Stimulated activated CD4-positive, alpha-beta T cell treated with anti-CD3 and anti-CD28 coated beads, Interleukin-4, amount 100 ng/mL, for 4 hours (primary cell): ENCODE results near the gene KRT7.
"Not testable (repeated sequence)": the region's sequence is repeated elsewhere in the genome, so short reads cannot be mapped to it uniquely, and the experiment has no call there.

Experiments
- DNase-seq, 2 experiments: peaks; one replicate each; pipeline ENCODE4 v3.0.0-alpha.2; 2020

KRT7 gene

DNA sequence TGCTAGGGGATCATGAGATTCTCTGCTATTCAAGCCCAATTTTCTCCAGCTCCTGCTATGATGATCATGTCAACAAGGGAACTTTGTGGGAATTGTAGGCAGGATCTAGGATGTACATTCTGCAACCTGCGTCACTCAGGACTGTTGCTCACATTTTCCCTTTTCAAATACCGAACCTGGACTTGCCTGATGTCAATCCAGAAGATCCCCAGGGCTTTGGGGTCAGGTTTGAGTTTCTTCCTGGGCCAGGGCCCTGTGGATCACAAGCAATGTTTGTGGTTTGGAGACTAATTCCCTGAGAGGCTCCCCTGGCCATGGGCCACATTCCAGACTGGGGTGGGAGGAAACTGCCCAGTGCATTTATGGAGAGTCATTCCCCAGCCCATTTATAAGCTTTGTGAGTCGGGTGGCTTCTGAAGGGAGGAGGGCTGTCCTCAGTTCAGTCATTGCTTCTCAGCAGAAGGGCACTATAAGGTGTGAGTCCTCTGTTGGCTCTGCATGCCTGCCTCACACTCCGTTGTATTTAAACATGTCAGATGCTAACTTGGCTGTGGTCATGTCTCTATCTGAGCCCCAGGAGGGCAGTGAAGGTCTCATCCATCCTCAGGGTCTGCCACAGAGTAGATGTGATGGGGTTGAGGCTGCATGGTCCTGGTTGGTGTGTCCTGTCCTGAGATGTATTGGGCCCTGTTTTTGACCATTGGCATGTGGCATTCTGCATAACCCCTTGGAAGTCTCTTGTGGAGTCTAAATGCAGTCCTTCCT is 47.9 kb downstream of the KRT7 start:
- no peak for DNase-seq

DNA sequence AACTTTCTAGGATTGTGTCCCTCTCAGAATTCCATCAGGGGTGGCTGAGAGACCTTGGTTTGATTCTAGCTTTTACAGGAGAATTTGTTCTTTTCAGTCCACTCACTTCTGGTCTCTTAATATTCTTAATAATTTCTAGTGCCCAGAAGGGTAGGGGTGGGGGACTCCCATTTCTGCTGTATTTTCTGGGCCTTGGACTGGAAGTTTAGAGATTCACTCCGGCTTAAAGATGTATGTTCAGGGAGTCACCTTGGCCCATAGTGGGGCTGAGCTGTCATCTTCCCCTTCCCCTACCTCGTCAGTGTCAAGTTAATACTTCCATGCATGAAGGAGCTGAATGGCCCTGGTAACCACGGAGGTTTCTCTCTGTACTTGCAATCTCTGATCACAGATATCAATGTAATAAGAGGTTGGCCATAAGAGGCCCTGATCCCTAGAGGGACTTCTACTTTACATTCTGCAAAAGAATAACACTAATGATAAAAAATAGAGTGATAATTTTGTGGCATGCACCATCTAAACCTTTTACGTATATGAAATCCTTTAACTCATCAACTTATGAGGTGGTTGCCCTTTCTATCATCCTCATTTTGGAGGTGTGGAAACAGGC is 51.6 kb downstream of the KRT7 start:
- DNase-seq = no peak

DNA sequence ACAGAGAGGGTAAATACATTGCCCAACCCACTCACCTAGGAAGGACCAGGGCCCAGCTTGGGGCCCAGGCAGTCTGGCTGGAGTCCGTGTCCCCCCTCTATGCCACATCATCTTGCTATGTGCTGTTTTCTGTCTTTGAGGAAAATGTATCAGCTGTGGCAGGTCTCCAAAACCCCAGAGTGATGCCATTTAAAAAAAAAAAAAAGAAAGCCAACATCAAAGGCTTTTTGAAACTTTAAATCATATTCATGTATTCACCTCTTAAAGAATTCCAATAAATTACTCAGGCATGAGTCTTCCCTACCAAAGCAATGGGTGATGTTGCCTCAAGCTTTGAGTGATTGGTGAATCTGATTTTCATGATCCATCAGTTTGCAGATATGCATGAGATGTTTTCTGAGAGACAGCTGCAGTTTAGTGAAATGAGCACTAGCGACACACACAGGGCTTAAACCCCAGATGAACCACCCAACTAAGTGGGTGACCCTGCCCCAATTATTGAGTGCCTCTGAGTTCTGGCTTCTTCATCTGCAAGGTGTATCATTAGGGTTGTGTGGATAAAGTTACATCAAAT is 52.2 kb downstream of the KRT7 start:
- no peak for DNase-seq

DNA sequence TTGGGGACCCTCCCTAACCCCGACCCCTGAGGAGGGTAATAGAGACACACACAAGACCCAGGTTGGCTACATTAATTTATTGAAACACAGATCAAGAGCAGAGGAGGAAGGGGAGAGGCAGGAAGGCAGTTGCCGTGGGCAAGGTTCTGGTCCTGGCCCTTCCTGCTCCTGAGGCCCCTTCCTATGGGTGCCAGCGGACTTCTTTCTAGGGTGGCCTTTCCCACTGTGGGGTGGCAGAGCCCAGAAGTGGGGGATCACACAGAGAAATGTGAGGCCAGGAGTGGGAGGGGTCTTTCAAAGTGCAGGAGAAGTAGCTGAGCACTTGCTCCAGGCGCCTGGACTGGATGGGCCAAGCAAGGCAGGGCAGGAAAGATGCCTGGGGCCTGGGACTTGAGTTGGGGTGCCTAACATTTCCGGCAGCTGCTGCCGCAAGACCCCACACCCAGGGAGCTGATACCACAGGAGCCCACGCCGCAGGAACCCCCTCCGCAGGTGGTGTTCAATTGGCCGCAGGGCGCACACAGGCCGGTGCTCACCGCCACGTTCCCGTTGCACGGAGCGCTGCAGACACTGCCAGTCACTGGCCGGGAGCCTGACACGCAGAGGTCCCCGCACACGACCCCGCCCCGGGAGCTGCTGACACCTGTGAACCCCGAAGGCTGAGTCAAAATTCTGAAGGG is 52.9 kb downstream of the KRT7 start:
- DNase-seq = no peak

DNA sequence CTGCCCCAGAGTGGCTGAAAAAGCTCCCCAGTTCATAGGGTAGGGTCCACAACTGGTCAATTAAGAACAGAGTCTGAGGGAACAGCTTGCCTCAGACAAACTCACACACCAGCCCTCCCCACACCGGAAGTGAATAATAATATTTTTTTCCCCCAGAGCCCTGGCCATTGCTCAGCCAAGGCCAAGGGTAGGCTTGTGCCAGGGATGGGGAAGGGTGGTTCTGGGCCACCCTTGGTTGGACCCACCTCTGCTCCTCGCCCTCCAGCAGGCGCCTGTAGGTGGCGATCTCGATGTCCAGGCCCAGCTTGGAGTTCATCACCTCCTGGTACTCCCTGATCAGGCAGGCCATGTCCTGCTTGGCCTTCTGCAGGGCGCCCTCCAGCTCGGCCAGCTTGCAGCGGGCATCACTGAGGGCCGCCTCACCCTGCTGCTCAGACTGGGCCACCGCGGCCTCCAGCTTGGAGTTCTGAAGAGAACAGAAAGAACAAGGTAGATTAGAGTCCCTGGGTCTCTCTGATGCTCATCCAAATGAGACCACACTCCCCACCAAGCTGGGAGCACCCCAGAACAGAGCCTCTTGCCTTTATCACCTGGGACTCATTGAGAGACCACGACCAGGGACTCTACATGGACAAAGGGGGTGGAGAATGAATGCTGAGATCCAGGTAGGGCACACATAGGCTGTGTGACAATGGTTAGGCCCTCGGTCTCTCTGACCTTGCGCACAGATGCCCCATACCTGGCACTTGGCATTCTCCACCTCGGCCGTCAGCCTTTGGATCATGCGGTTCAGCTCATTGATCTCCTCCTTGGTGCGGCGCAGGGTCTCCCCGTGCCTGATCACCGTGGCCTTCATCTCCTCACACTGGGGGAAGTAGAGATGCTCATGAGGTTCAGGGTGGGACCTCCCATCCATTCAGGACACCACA is 54.1 kb downstream of the KRT7 start:
- not testable (repeated sequence) for DNase-seq

DNA sequence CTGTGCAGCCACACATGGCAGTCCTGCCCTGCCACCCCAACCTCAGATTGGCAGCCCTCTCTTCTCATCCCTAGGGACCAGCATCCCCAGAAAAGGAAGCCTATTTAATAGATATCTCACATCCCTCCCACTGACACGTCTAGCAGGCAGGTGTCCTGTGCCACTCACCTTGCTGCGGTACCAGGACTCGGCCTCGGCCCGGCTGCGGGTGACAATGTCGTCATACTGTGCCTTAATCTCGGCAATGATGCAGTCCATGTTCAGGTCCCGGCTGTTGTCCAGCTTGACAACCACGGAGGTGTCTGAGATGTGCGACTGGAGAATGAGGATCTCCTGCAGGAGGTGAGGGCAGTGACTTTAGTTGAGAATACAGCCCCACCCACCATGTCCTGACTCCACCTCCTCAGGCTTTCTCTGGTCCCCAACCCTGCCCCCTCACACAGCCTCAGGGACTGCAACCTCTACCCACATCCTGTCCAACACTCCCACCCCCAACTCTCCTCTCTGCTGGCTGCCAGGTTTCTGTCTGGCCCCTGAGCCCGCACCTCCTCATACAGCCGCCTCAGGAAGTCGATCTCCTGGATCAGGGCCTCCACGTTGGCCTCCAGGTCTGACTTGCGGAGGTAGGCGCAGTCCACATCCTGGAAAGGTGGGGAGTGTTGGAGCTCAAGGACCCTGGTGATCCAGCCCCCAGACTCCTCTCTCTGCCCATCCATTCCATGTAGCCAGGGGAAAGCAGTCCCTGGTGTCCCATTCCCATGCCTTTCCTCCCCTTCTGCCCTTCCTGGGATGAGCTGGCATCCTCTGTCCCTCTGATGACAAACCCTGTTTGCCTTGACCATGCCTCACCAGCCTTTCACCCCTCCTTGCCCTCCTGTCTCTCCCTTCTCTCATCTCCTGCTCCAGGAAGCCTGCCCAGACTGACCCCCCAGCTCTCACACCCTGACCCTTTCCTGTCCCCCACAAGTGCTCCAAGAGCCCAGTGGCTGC is 55.1 kb downstream of the KRT7 start:
- DNase-seq = not testable (repeated sequence)

DNA sequence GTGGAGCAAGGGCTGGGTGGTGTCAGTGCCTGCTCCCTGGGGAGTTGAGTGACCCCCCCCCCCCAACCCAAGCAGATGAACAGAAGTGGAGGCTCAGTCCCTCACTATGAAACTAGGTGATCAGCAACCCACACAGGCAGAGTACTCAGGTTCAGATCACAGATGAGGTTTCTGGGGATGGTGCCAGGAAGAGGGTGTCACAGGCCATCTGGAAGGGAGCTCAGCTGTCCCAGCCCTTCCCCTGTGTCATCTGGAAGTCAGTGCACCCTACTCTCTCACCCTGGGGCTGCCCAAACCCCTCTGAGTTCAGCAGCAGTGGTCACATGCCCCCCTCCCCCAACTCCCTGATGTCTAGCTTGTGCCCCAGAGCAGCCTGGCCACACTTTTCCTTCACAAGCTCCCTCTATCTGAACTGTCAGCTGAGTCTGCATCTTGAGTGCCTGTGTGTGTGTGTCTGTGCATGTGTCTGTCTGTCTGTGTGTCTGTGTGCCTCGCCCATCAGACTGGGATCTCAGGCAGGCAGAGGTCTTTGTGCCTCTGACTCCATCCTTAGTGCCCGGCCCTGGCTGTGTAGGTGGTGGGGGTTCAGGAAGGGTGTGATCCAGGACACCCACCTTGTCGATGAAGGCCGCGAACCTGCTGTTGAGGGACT is 57.6 kb downstream of the KRT7 start:
- DNase-seq = not testable (repeated sequence)

DNA sequence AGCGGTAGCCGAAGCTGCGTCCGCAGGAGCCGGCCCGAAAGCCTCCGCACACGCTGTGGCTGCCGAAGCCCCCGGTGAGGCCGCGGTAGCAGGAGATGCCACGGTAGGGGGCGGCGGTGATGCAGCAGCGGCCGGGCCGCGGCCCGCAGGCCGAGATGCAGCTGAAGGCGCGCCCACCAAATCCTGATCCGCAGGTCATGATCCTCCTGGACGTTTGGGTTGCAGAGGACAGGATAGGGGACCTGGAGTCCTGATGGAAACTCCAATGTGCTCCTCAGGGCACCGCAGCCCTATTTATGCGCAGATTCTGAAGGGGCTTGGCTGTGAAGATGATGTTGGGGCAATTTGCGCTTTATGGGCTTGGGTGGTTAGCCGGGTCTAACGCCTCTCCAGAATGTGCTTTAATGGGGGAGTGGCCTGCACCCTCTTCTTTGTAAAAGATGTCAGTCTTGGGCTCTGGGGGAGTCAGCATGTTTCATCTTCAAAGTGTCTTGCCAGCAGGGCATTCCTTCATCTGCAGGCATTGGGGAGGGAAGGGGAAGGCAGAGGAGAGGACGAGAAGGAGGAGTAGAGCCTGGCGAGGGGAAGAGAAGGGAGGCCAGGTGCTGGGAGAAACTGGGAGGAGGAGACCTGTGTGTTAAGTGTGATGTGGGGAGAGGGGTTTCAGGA is 58.4 kb downstream of the KRT7 start, which contains the start of gene KRT81:
KRT81 (minus strand) TSS at position 268 of the 669 bp plus-strand sequence; CDS start at position 199, 69 bp downstream.
- DNase-seq = no peak

DNA sequence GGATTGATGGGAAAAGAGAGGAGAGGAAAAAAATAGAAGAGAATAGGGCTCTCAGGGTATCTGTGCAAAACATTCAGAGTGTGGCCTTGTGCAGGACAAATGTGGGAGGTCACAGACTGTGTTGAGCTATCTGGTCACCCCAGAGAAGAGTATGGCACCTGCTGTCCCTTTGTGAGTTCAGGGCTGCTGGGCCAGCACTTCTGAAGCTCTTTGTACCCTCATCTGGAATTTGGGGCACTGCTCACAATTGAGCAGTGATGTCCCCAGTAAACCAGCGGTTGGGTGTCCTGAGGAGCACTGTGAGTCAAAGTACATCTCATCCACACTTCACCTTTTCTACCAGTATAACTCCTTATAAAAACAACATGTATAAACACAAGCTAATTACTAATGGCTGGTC is 60.9 kb downstream of the KRT7 start:
- no peak for DNase-seq

DNA sequence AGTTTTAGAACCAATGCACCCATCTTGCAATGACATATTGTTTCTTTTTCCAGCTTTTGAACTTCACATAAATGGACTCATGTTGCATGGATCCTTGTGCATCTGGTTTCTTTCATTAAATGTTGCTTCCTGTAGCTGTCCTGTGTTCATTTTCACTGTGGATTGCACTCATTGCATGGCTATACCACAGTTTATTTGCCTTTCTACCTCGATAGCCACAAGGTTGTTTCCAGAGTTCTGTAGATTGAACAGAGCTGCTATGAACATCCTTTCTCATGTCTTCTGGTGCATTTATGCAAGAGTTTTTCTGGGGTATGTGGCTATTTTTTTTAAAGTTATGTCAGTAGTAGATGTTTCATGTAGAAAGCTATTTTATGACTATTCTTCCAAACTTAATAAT is 61.8 kb downstream of the KRT7 start:
- DNase-seq = no peak

DNA sequence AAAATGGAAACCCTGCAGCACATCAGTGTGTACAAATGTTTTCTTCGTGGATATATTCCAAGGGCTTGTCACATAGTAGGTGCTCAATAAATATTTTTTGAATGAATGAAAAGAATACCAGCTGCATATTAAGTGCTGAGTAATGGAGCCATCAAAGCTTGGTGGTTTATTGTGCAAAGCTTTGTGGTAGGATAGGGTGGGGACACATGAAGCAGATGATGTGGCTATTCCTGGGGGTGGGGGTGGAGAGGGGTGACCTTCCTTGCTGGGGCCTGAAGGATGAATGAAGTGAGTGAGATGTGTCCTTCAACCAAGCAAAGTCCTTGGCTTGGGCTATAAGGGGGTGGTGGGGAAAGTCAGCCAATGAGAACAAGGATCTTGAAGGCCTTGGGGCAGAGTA is 62.6 kb downstream of the KRT7 start:
- no peak for DNase-seq

DNA sequence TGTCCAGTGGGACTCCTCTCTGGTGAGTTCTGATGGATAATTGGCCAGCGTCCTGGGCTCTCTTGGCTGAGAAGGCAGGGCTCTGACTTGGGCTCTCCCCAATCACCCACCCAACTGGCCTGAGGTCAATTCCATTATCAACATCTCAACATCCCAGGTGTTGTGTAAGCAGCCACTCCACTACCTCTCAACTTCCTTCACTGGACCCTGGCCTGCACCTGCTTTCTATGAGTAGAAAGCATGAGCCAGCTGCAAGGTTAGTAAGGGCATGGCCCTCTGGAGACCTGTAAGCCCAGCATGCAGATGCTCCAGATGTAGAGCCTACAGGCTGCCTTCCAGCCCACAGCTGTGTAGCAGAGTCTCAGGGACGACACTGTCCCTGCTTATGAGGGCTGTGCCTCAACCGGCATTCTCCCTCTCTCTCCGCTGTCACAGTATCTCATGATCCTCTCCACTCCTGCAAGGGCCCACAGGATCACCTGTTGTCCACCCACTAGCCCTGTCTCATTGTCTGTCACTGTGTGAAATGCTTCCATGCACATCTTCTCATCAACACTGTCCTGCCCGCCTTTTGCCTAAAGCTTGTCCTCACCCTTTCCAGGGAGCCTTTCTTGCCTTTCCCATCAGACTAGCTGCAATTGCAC is 63.7 kb downstream of the KRT7 start:
- no peak for DNase-seq
